ENCODE results near the gene EHF. TPM values are rescaled to one million over a fixed set of nuclear protein-coding genes. Genes with fewer than 3 reads are reported as not detected.

The EHF gene
- total and polyA plus RNA-seq, 4 donors, result 8.9 to 144 (median 62.9) TPM

GRCh38 chr11:34658071-34659015 is 37.5 kb downstream of the EHF start:
- no peaks in the 10 kb centered on the region for H3K36me3 ChIP-seq (ENCODE audit: control insufficient read depth in 4 of 4, insufficient read depth in 4 of 4, low read length in 4 of 4)
- peaks cover 0 to 3% (median 0%) of the 10 kb centered on the region in 5 donors for H3K4me1 ChIP-seq (ENCODE audit: control insufficient read depth in 5 of 5, insufficient read depth in 5 of 5, low read length in 5 of 5)
- H3K27me3 ChIP-seq (ENCODE audit: control insufficient read depth in 3 of 3, insufficient read depth in 3 of 3, low read length in 2 of 3), result no peaks in the 10 kb centered on the region
- no peak overlapping the region for H3K9ac ChIP-seq (ENCODE audit: insufficient read depth in 1 of 2, low read length in 2 of 2)
- 88 to 92% methylated on average over 14 of the region's 14 CpGs for WGBS, 2 donors
- DNase-seq, result no peak
- H3K27ac ChIP-seq (ENCODE audit: low read depth in 1 of 2, low read length in 1 of 2), result no peak overlapping the region
- no peak overlapping the region for H3K4me3 ChIP-seq
- peaks cover 0 to 2% (median 0%) of the 10 kb centered on the region in 4 donors for H3K9me3 ChIP-seq (ENCODE audit: control insufficient read depth in 4 of 4, insufficient read depth in 3 of 4, low read length in 3 of 4)
- TF ChIP-seq CTCF (IDR thresholded peaks at IDR 0.05; ENCODE audit: control extremely low read depth, extremely low read depth), result no peak
- no peak for ATAC-seq (ENCODE audit: insufficient read depth, low FRiP score)

- Histone ChIP-seq H3K4me1 (ENCODE audit: control insufficient read depth in 5 of 5, insufficient read depth in 5 of 5, low read length in 5 of 5) (peaks cover 0 to 3% (median 0%) of the 10 kb centered on the region in 5 donors), H3K4me3 (no peak overlapping the region), H3K27me3 (ENCODE audit: control insufficient read depth in 3 of 3, insufficient read depth in 3 of 3, low read length in 2 of 3) (no peaks in the 10 kb centered on the region), H3K9ac (ENCODE audit: insufficient read depth in 1 of 2, low read length in 2 of 2) (no peak overlapping the region), H3K27ac (ENCODE audit: low read depth in 1 of 2, low read length in 1 of 2) (no peak overlapping the region), H3K9me3 (ENCODE audit: control insufficient read depth in 4 of 4, insufficient read depth in 3 of 4, low read length in 3 of 4) (no peaks in the 10 kb centered on the region), H3K36me3 (ENCODE audit: control insufficient read depth in 4 of 4, insufficient read depth in 4 of 4, low read length in 4 of 4) (no peaks in the 10 kb centered on the region)
- ATAC-seq (ENCODE audit: insufficient read depth, low FRiP score) (no peak), DNase-seq (no peak)
- TF ChIP-seq CTCF (IDR thresholded peaks at IDR 0.05; ENCODE audit: control extremely low read depth, extremely low read depth), result no peak
- WGBS, 2 donors, result 90 to 91% methylated on average over 4 of the region's 4 CpGs
These were observed 38.3 kb downstream of the EHF start for GRCh38 chr11:34659096-34659733.

- Histone ChIP-seq H3K36me3 (ENCODE audit: control insufficient read depth in 4 of 4, insufficient read depth in 4 of 4, low read length in 4 of 4) (no peaks in the 10 kb centered on the region), H3K9me3 (ENCODE audit: control insufficient read depth in 4 of 4, insufficient read depth in 3 of 4, low read length in 3 of 4) (no peaks in the 10 kb centered on the region), H3K9ac (ENCODE audit: insufficient read depth in 1 of 2, low read length in 2 of 2) (no peak overlapping the region), H3K27ac (ENCODE audit: low read depth in 1 of 2, low read length in 1 of 2) (no peak overlapping the region), H3K4me1 (ENCODE audit: control insufficient read depth in 5 of 5, insufficient read depth in 5 of 5, low read length in 5 of 5) (no peaks in the 10 kb centered on the region), H3K27me3 (ENCODE audit: control insufficient read depth in 3 of 3, insufficient read depth in 3 of 3, low read length in 2 of 3) (no peaks in the 10 kb centered on the region), H3K4me3 (no peak overlapping the region)
- 76 to 80% methylated on average over 7 of the region's 7 CpGs for WGBS, 2 donors
- no peak for TF ChIP-seq CTCF (IDR thresholded peaks at IDR 0.05; ENCODE audit: control extremely low read depth, extremely low read depth)
- DNase-seq, result no peak
- ATAC-seq (ENCODE audit: insufficient read depth, low FRiP score), result no peak
These were observed 44.4 kb downstream of the EHF start for GRCh38 chr11:34665077-34665835.
